PFSK-1 (cell line): ENCODE data around the gene MAGEB2.

Source experiments
- SIN3A ChIP-seq: IDR thresholded peaks from 2 replicates; pipeline ENCODE4 v1.6.1; 2012; ENCODE audit warnings: mild to moderate bottlenecking, low read length, moderate library complexity, borderline replicate concordance; ENCODE audit not compliant: insufficient read depth
- TF ChIP-seq, protein P1 (sequence below), 2 experiments: IDR thresholded peaks; 2 replicates each; pipeline versions ENCODE4 v1.6.1 to v1.8.0; 2011 to 2012; ENCODE audit warnings: low read depth in 2 of 2, low read length in 2 of 2, control low read depth in 1 of 2, inconsistent platforms in 1 of 2, mild to moderate bottlenecking in 1 of 2, moderate library complexity in 1 of 2; ENCODE audit not compliant: insufficient read depth in 1 of 2

DNA sequence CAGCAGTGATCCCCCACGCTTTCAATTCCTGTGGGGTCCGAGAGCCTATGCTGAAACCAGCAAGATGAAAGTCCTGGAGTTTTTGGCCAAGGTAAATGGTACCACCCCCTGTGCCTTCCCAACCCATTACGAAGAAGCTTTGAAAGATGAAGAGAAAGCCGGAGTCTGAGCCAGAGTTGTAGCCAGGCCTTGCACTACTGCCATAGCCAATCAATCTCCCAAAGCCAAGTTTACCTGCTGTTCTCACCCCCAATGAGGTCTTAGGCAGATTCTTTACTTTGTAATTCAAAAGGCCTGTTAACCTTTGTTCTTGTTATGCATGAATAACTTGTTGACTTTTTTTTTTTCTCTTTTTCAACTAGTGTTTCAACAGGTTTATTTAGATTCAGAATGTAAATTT is 4.0 kb downstream of the MAGEB2 start:
- TF ChIP-seq SIN3A, result no peak
- TF ChIP-seq, protein P1, sequence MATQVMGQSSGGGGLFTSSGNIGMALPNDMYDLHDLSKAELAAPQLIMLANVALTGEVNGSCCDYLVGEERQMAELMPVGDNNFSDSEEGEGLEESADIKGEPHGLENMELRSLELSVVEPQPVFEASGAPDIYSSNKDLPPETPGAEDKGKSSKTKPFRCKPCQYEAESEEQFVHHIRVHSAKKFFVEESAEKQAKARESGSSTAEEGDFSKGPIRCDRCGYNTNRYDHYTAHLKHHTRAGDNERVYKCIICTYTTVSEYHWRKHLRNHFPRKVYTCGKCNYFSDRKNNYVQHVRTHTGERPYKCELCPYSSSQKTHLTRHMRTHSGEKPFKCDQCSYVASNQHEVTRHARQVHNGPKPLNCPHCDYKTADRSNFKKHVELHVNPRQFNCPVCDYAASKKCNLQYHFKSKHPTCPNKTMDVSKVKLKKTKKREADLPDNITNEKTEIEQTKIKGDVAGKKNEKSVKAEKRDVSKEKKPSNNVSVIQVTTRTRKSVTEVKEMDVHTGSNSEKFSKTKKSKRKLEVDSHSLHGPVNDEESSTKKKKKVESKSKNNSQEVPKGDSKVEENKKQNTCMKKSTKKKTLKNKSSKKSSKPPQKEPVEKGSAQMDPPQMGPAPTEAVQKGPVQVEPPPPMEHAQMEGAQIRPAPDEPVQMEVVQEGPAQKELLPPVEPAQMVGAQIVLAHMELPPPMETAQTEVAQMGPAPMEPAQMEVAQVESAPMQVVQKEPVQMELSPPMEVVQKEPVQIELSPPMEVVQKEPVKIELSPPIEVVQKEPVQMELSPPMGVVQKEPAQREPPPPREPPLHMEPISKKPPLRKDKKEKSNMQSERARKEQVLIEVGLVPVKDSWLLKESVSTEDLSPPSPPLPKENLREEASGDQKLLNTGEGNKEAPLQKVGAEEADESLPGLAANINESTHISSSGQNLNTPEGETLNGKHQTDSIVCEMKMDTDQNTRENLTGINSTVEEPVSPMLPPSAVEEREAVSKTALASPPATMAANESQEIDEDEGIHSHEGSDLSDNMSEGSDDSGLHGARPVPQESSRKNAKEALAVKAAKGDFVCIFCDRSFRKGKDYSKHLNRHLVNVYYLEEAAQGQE (IDR thresholded peaks at IDR 0.05; ENCODE audit: insufficient read depth in 1 of 2, low read depth in 2 of 2, low read length in 2 of 2), result no peak
